ENCODE results near the gene EVI2B.

GRCh38 chr17:31318851-31319661 lies 5.2 kb upstream of the EVI2B start:
- no peak for TF ChIP-seq EZH2phosphoT487 (IDR thresholded peaks at IDR 0.05; ENCODE audit: insufficient read depth, low read depth)
- no peak for TF ChIP-seq EZH2 (IDR thresholded peaks at IDR 0.05; ENCODE audit: insufficient read depth, poor library complexity, severe bottlenecking)

Data from GM23248 (cell line).